Loucy (cell line): ENCODE results near the gene GLIPR2.

Experiments used
- EZH2phosphoT487 ChIP-seq: fragments of 200-600 bp; IDR thresholded peaks from 2 replicates; pipeline ENCODE4 v1.6.1; 2018; ENCODE audit warnings: antibody characterized with exemption, mild to moderate bottlenecking, moderate library complexity, borderline replicate concordance
- TF ChIP-seq, protein P1 (sequence below): fragments of 200-600 bp; sonication (generic); conservative IDR thresholded peaks from 2 replicates; pipeline ENCODE4 v1.5.1; 2014; ENCODE audit warnings: mild to moderate bottlenecking, antibody characterized with exemption, low read length

DNA sequence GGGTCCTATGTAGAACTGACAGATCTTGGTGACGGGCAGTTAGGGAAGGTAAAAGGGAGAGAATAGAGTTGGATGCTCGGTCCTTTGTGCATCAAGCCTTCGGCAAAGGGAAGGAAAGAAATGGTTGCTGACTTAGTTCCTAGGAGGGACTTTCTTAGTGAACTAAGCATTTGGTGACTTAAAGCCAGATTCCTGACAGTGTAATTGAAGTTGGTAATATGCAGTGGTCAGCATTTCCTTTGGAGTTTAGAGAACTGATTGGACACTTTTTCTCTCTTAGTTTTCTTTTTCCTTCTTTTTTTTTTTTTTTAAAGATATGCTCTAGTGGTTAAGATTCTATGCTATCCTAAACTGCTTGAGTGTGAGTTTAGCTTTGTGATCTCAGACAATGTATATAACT is 56.5 kb downstream of the GLIPR2 start:
- TF ChIP-seq, protein P1, sequence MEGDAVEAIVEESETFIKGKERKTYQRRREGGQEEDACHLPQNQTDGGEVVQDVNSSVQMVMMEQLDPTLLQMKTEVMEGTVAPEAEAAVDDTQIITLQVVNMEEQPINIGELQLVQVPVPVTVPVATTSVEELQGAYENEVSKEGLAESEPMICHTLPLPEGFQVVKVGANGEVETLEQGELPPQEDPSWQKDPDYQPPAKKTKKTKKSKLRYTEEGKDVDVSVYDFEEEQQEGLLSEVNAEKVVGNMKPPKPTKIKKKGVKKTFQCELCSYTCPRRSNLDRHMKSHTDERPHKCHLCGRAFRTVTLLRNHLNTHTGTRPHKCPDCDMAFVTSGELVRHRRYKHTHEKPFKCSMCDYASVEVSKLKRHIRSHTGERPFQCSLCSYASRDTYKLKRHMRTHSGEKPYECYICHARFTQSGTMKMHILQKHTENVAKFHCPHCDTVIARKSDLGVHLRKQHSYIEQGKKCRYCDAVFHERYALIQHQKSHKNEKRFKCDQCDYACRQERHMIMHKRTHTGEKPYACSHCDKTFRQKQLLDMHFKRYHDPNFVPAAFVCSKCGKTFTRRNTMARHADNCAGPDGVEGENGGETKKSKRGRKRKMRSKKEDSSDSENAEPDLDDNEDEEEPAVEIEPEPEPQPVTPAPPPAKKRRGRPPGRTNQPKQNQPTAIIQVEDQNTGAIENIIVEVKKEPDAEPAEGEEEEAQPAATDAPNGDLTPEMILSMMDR = no peak
- TF ChIP-seq EZH2phosphoT487 = no peak
